Activated CD4-positive, alpha-beta T cell treated with anti-CD3 and anti-CD28 coated beads, Interleukin-2, Interleukin-4, amounts not matched to agents 100 ng/mL and 50 ng/mL, durations not matched to agents 16 hours and 8 hours (primary cell): ENCODE measurements around the gene SLC5A2.
"Not testable (repeated sequence)": the region's sequence is repeated elsewhere in the genome, so short reads cannot be mapped to it uniquely, and the experiment has no call there.

Experiments used
- DNase-seq: peaks from one replicate; pipeline ENCODE4 v3.0.0-alpha.2; 2020; ENCODE audit warnings: low spot score

The SLC5A2 gene

DNA sequence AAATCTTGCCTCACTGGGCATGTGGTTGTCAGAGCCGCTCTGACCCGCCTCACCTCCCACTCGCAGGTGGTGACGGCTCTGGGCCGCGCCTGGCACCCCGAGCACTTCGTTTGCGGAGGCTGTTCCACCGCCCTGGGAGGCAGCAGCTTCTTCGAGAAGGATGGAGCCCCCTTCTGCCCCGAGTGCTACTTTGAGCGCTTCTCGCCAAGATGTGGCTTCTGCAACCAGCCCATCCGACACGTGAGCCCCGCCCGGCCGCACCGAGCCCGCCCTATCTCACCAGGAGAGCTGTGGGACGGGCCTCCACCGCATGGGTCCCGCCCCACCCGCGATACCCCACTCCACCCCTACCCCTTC lies 7.0 kb upstream of the SLC5A2 start:
- no peak for DNase-seq

DNA sequence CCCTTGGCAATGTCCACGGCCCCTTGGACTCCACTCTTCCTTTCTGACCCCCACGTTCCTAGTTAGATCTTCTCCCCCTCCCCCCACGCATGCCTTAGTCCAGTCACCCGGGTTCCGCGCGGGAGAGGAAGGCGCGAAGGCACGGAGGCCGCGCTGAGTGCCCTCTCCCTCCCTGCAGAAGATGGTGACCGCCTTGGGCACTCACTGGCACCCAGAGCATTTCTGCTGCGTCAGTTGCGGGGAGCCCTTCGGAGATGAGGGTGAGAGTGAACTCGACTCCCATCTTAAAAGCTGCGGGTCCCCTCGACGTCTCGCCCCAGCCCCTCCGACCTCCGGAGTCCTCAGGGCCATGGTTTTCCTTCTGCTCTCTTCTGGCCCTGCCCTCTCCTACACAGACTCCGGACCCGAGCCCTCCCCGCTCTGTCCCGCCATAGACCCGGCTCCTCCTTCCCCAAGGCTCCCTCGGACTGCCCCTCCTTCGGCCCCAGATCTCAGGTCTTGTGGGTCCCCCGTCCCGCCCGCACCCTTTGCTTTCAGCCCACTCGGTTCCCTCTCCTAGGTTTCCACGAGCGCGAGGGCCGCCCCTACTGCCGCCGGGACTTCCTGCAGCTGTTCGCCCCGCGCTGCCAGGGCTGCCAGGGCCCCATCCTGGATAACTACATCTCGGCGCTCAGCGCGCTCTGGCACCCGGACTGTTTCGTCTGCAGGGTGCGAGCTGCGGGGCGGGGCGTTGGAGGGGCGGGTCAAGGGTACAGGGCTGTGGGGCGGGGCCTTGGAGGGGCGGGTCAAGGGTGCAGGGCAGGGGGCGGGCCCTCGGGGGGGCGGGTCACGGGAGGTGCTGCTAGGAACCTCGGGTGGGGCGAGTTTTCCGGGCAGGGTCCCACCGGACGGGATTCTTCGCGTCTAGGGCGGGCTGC lies 6.4 kb upstream of the SLC5A2 start:
- DNase-seq, result peak; percentile 81

DNA sequence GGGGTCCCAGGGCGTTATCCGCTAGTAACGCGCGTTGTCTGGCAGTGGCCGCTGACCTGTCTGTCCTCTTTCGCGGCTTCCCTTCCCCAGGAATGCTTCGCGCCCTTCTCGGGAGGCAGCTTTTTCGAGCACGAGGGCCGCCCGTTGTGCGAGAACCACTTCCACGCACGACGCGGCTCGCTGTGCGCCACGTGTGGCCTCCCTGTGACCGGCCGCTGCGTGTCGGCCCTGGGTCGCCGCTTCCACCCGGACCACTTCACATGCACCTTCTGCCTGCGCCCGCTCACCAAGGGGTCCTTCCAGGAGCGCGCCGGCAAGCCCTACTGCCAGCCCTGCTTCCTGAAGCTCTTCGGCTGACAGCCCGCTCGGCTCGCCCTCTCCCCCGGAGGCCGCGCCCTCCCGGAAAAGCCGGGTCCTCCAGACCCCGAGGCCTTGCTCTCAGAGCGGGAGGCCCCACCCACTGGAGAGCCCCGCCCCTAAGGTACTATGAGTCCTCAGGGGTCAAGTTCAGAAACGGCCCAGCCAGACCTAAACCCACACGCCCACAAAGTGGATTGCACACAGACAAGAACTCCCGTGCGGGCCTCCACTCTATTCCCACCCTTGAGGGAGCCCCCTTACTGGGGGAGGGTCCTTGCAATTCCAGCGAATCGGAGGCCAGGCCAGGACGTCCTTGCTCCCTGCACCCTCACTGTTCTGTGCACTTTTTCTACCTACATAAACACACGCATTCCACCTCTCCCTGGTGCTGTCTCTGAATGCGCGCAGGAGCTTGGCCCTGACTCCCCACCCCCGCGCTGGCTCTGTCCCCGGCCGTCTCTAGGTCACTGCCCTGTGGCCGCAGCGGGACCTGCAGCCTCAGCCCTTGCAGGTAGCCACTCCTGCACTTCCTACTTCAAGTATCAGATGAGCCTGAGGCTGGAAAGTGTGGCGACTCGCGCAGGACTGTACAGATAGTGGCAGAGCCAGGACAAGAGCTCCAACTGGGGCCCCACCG lies 5.4 kb upstream of the SLC5A2 start:
- DNase-seq, result no peak

DNA sequence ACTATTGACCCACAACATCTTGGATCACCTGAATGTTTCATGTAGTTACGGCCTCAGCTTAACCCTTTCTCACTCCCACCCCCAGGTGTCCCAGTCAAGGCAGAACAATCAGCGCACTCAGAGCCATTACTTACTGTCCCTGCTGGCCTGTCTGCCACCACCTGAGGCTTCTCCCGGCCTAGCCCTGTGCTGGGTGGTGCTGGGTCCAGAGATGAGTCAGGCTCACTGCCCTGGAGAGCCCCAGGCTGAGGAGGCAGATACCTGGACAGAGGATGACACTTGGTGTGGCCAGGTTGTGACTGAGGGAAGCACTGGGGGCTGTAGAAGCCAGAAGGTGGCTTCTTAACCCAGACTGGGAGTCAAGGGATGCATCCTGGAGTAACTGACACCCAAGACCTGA lies 4.0 kb upstream of the SLC5A2 start:
- DNase-seq, result no peak

DNA sequence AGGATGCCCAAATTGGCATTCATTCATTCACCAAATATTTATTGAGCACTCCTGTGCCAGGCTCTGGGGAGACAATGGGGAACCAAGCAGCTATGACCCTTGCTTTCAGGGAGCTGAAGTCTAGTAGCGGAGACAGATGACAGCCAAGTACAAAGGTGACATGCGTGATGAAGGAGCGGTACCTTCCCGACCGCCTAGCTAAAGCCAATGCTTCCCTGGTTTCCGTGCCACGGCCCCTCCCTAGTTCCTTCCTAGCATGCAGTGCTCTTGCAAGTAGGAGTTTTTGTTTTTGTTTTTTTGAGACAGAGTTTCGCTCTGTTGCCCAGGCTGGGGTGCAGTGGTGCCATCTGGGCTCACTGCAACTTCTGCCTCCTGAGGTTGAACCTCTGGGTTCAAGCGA lies 3.2 kb upstream of the SLC5A2 start:
- DNase-seq, result no peak

DNA sequence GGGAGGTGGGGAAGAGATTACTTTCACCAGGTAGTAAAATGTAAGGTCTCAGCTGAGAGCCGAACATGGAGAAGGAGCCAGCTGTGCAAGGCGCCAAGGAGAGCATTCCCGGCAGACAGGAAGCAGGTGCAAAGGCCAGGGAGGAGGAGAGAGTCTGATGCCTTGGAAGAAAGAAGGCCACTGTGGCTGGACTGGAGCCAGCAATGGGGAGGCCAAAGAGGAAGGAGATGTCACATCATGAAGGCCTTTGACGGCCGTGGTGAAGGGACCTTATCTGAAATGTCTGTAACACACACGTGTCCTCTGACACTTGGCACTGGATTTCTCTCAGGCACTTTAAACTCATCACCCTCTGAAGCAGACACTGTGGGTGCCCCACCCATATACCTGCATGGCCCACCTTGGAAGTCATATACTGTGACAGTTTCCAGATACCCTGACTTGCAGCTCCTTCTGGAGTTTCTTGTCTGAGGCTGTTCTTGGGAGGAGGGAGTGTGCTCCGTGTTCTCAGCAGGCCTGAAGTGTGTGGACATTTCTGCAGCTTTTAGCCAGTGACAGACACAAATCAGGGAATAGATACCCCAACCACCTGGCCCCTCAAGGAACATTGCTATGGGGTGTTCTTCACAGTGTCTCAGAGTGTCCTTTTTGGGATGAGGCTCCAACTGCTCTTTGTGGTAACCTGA lies 1.9 kb upstream of the SLC5A2 start:
- DNase-seq, result no peak

DNA sequence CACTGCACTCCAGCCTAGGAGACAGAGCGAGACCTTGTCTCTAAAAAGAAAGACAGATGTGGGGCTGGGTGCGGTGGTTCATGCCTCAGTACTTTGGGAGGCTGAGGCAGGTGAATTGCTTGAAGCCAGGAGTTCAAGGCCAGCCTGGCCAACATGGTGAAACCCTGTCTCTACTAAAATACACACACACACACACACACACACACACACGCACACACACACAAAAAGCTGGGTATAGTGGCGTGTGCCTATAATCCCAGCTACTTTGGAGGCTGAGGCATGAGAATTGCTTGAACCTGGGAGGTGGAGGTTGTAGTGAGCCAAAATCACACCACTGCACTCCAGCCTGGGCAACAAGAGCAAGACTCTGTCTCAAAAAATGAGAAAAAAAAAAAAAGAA lies 1.1 kb downstream of the SLC5A2 start:
- DNase-seq, result not testable (repeated sequence)

DNA sequence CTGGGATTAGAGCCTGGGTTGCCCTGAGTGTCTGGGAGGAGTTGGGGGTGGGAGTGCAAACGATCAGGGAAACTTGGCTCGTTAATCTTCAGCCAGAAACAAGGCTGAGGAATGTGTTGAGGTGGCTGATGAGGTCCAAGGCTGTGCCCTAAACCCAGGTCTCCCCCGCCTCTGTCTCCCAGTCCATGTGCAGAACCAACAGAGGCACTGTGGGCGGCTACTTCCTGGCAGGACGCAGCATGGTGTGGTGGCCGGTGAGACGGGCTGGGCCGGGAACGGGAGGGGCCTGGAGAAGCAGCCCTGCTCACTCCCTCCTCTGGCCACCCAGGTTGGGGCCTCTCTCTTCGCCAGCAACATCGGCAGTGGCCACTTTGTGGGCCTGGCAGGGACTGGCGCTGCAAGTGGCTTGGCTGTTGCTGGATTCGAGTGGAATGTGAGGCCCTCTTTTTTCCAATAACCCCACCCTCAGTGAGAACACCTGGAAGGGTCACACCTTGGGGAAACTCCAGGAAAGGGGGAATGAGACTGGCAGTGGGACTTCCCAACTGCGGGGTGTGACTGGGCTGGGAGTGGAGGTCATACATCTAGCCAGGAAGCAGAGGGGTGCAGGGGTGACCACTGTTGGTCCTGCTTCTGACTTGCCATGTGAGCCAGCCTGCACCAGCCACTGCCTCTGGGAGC lies 1.7 kb downstream of the SLC5A2 start:
- DNase-seq, result no peak

DNA sequence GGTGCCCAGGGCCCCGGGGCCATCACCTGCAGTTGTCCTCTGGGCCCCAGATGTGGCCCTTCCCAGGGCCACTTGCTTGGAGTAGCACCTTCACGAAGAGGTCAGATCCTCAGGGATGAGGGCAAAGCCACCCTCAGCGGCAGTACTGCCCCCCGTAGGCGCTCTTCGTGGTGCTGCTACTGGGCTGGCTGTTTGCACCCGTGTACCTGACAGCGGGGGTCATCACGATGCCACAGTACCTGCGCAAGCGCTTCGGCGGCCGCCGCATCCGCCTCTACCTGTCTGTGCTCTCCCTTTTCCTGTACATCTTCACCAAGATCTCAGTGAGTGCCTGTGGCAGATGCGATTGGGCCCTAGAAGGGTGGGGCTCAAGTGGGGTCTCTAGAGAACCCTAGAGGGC lies 2.6 kb downstream of the SLC5A2 start:
- DNase-seq, result no peak

DNA sequence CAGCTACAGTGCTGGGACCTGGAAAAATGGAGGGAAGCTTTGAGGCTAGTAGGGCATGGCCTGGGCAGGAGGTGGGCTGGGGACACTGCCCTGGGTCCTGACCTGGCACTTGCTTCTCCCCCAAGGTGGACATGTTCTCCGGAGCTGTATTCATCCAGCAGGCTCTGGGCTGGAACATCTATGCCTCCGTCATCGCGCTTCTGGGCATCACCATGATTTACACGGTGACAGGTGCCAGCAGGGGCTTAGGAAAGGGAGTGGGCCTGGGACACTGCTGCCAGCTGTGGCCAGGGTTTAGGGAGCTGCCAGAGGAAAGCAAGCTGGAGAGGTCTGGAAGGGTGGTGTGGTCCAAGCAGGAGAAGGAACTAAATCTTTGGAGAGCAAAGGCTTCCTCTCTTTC lies 3.1 kb downstream of the SLC5A2 start:
- no peak for DNase-seq

DNA sequence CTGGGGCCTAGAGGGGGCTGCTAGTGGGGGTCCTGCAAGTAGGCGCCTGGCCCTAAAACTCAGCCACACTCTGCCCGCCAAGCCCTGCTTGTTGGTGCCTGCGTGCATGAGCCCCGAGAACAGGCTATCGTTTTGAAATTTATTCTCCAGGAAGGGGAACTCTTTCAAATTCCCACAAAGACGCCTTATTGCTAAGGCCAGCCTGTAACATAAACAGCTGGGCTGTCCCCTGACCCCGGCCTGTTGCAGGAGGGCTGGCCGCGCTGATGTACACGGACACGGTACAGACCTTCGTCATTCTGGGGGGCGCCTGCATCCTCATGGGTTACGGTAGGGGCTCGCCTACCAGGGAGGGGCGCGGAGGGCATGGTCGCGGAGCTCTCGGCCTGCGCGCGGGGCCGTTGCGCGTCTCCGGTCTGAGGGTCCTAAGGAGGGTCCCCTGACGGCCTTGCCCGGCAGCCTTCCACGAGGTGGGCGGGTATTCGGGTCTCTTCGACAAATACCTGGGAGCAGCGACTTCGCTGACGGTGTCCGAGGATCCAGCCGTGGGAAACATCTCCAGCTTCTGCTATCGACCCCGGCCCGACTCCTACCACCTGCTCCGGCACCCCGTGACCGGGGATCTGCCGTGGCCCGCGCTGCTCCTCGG lies 4.3 kb downstream of the SLC5A2 start:
- no peak for DNase-seq

DNA sequence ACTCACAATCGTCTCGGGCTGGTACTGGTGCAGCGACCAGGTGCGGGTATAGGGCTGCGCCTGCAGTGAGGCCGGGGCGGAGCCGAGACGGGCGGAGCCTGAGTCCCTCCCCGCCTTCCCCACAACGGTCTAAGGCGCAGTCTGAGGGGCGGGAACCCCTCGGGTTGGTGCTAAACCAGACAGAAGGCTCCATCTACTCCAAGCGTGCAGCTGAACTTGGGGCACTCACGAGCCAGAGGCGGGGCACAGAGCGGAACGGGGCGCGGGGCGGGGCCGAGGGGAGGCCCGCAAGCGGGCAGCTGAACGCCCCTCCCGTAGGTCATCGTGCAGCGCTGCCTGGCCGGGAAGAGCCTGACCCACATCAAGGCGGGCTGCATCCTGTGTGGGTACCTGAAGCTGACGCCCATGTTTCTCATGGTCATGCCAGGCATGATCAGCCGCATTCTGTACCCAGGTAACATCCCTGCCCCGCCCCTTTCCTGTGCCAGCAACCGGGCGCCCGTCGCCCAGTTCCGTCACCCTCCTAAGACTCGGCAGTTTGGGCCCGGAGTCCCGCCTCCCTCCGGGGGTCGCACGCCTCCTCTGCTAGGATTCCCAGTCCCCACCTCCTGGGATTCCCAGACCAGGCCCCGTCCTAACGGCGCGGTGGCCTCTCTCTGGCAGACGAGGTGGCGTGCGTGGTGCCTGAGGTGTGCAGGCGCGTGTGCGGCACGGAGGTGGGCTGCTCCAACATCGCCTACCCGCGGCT lies 5.0 kb downstream of the SLC5A2 start:
- DNase-seq, result peak; percentile 43

DNA sequence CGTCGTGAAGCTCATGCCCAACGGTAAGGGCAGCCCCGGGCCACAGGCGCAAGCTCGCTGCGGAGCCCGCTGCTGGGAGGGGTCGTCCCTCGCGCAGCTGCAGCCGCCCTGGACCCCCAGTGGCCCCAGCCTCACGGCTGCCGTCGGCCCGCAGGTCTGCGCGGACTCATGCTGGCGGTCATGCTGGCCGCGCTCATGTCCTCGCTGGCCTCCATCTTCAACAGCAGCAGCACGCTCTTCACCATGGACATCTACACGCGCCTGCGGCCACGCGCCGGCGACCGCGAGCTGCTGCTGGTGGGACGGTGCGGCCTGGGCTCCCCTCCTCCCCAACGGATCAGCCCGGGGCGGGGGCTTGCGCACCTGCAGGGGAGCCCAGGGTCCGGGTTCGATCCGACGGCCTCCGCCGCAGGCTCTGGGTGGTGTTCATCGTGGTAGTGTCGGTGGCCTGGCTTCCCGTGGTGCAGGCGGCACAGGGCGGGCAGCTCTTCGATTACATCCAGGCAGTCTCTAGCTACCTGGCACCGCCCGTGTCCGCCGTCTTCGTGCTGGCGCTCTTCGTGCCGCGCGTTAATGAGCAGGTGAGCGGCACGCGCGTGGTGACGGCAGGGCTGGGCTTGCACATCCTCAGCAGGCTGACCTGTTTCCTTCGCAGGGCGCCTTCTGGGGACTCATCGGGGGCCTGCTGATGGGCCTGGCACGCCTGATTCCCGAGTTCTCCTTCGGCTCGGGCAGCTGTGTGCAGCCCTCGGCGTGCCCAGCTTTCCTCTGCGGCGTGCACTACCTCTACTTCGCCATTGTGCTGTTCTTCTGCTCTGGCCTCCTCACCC lies 5.8 kb downstream of the SLC5A2 start:
- DNase-seq, result no peak

DNA sequence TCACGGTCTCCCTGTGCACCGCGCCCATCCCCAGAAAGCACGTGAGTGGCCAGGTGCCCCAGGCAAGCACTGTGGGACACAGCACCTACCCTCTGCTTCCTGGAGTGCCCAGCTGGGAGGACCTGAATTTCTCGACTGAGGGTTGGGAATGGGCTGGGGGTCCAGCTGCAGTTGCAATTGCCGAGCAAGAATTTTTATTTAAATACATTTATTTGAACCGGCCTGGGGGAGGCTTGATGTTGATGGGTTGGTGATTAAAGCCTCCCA lies 6.3 kb downstream of the SLC5A2 start:
- no peak for DNase-seq

DNA sequence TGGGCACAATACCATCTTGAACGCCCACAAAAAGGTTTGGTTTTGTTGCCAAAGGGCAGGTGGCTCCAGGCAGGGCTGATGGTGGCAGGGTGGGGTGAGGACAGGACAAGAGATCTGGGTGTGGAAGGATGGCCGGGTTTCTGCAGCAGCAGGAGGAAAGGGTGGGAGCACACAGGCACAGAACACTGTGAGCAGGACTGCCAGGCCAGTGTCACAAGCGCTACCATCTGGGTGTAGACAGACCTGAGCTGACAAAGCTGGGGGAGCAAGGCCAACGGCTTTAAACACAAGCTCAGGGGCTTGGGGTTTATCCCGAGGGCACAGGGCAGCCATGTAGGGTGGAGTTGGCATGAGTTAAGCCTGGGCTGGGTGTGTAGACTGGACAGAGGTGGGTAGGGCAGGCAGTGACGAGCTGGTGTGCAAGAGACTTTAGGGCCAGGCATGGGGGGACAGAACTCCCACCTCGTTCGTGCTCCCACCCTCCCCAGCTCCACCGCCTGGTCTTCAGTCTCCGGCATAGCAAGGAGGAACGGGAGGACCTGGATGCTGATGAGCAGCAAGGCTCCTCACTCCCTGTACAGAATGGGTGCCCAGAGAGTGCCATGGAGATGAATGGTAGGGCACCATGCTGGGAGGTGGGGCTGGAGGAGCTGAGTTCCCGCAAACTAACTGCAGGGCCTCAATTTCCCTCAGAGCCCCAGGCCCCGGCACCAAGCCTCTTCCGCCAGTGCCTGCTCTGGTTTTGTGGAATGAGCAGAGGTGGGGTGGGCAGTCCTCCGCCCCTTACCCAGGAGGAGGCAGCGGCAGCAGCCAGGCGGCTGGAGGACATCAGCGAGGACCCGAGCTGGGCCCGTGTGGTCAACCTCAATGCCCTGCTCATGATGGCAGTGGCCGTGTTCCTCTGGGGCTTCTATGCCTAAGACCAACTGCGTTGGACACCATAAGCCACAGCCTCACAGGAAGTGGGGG lies 7.0 kb downstream of the SLC5A2 start:
- DNase-seq, result no peak

DNA sequence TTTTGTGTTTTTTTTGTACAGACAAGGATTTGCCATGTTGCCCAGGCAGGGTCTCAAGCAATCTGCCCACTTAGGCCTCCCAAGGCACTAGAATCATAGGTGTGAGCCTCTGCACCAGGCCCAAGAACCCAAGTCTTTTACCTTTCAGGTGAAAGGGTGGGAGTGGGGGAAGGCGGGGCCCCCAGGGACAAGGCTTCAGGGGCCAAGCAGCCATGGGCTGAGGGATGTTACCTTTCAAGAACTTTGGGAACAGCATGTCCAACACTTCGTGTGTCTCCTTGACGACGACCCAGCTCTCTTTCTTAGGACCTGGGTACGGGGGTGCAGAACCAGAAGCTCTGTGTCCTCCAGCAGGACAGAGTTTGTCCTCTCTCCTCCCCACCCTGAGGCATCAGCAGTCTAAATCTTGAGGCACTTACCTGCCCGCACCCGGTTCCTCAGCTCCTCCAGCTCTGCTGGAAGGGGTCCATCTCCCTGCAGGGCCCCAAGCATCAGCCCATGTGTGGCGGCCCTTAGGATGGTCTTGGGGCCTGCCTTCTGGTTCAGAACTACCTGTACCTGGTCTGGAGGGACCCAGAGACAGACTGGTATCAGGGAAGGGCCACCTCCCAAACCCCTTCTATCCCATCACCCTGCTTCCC lies 9.0 kb downstream of the SLC5A2 start:
- no peak for DNase-seq

DNA sequence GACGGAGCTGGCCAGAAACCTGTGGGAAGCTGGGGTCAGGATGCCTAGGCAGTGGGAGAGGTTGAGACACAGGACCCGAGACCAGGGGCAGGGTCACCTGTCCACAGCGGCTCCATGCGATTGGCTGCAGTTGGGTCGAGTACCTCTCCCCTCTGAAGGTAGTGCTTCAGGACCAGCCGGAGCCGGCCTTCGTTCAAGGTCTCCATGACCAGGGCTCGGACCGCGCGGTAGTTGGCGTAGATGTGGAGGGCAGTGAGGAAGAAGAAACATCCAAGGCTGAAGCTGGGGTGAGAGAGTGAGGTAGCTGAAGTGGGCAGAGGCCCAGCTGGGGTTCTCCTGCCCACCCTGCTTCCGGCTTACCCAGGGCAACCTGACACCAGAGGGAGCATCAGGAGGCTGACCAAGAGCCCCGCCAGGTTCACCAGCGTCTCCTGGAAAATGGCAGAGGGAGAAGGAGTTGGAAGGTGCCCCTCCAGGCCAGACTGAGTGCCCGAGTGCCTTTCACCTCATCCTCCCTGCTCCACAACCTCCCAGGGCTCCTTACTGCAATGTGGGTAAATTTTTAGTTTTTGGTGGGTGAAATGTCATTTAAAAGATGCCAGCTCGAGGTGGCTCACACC lies 10.7 kb downstream of the SLC5A2 start:
- DNase-seq, result no peak

DNA sequence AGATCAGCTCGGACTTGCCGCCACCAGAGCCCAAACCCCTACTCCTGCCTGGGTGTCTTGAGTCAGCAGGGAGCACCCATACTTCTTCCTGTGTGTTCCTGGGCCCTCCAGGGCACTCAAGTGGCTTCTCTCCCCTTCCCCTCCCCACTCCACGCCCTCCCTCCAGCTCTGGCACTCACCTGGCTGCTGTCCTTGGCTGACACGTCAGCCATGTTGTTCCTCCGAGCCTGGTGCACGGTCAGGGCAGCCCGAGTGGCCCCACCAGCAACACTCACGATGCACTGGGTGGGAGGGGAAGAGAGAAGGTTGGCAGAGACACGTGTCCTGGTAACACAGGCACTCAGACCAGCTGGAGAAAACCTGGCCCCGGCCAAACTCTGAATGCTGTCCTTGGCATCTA lies 13.7 kb downstream of the SLC5A2 start:
- DNase-seq, result no peak
